ENCODE data around the gene KCNN2. TPM values are rescaled to one million over a fixed set of nuclear protein-coding genes. Genes with fewer than 3 reads are reported as not detected.
A peak's percentile ranks its signal among the peaks of the same experiment; 100 is the strongest.

The KCNN2 gene
- total RNA-seq, 1 experiment from 2014 or later = 11.9 TPM

GRCh38 chr5:114469372-114469771 lies 107.5 kb downstream of the KCNN2 start:
- no peaks in the 10 kb centered on the region for H3K27me3 Mint-ChIP-seq (ENCODE audit: low read depth)

DNA sequence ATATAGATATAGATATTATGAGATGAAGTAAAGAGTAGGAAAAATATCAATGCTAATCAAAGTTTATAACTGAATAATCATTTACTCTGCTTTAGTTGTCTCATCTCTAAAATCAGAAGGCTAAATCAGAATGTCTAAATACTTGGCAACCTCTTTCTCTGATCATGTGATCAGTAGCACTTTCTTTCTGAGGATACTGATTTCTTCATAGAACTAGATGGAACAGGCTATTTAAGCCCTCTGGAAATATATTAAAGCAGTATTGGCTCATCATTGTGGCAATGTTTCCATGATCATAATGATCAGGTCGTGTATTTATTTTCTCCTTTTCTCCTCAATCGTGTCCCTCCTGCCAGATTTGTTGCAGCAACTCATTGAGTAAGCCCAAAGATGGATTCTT lies 109.7 kb downstream of the KCNN2 start:
- CTCF ChIA-PET = no interaction called here
- peaks cover 19% of the 10 kb centered on the region for H3K4me1 Mint-ChIP-seq
- H3K4me3 Mint-ChIP-seq = no peak overlapping the region
- ATAC-seq (no peak), DNase-seq (ENCODE audit: low spot score) (no peak)
- no peaks in the 10 kb centered on the region for H3K27me3 Mint-ChIP-seq (ENCODE audit: low read depth)
- H3K27ac Mint-ChIP-seq = peak overlapping the region; percentile 6; the same call in 1 of the 2 replicates
- TF ChIP-seq ZNF423 (CRISPR knock-in tag; IDR thresholded peaks at IDR 0.05) (no peak), PREB (CRISPR knock-in tag; IDR thresholded peaks at IDR 0.05; ENCODE audit: borderline replicate concordance) (no peak), HMGA2 (CRISPR knock-in tag; IDR thresholded peaks at IDR 0.05) (no peak), ZNF281 (CRISPR knock-in tag; IDR thresholded peaks at IDR 0.05) (no peak), ZNF232 (CRISPR knock-in tag; IDR thresholded peaks at IDR 0.05) (no peak), PRRX2 (CRISPR knock-in tag; IDR thresholded peaks at IDR 0.05) (no peak), ZNF416 (CRISPR knock-in tag; IDR thresholded peaks at IDR 0.05) (no peak), FOXK1 (CRISPR knock-in tag; IDR thresholded peaks at IDR 0.05) (no peak), AFF4 (CRISPR knock-in tag; IDR thresholded peaks at IDR 0.05; ENCODE audit: borderline replicate concordance) (no peak), ZBTB21 (CRISPR knock-in tag; IDR thresholded peaks at IDR 0.05; ENCODE audit: borderline replicate concordance) (no peak), GTF2I (CRISPR knock-in tag; conservative IDR thresholded peaks at IDR 0.05) (no peak), ATF2 (CRISPR knock-in tag; IDR thresholded peaks at IDR 0.05; ENCODE audit: borderline replicate concordance, low read depth) (no peak)
- TF ChIP-seq, protein P1, sequence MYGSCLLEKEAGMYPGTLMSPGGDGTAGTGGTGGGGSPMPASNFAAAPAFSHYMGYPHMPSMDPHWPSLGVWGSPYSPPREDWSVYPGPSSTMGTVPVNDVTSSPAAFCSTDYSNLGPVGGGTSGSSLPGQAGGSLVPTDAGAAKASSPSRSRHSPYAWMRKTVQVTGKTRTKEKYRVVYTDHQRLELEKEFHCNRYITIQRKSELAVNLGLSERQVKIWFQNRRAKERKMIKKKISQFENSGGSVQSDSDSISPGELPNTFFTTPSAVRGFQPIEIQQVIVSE (CRISPR knock-in tag; IDR thresholded peaks at IDR 0.05; ENCODE audit: borderline replicate concordance) = no peak
- peaks cover 5% of the 10 kb centered on the region; the same call in 1 of the 2 replicates for H3K36me3 Mint-ChIP-seq
- POLR2A ChIA-PET = no interaction called here
- no peaks in the 10 kb centered on the region for H3K9me3 Mint-ChIP-seq

More at GRCh38 chr5:114469372-114469771, 107.5 kb downstream of the KCNN2 start:
- no peaks in the 10 kb centered on the region for H3K36me3 Mint-ChIP-seq
- TF ChIP-seq NFE2L1 (CRISPR knock-in tag; IDR thresholded peaks at IDR 0.05) (no peak), ZNF219 (CRISPR knock-in tag; IDR thresholded peaks at IDR 0.05; ENCODE audit: borderline replicate concordance) (no peak), ELF4 (CRISPR knock-in tag; IDR thresholded peaks at IDR 0.05; ENCODE audit: low read depth) (no peak), JAZF1 (CRISPR knock-in tag; IDR thresholded peaks at IDR 0.05) (no peak), EMX1 (CRISPR knock-in tag; IDR thresholded peaks at IDR 0.05) (no peak), CREM (CRISPR knock-in tag; IDR thresholded peaks at IDR 0.05) (no peak), ZNF317 (CRISPR knock-in tag; IDR thresholded peaks at IDR 0.05; ENCODE audit: borderline replicate concordance, low read depth) (no peak), SP1 (CRISPR knock-in tag; conservative IDR thresholded peaks at IDR 0.05) (no peak), FOXK1 (CRISPR knock-in tag; IDR thresholded peaks at IDR 0.05) (no peak), ZNF423 (CRISPR knock-in tag; IDR thresholded peaks at IDR 0.05) (no peak), CBFB (CRISPR knock-in tag; IDR thresholded peaks at IDR 0.05; ENCODE audit: low read depth) (no peak), KAT7 (CRISPR knock-in tag; IDR thresholded peaks at IDR 0.05; ENCODE audit: borderline replicate concordance) (no peak), TP53 (CRISPR knock-in tag; IDR thresholded peaks at IDR 0.05) (no peak), USF2 (CRISPR knock-in tag; IDR thresholded peaks at IDR 0.05) (no peak)
- TF ChIP-seq, protein P2, sequence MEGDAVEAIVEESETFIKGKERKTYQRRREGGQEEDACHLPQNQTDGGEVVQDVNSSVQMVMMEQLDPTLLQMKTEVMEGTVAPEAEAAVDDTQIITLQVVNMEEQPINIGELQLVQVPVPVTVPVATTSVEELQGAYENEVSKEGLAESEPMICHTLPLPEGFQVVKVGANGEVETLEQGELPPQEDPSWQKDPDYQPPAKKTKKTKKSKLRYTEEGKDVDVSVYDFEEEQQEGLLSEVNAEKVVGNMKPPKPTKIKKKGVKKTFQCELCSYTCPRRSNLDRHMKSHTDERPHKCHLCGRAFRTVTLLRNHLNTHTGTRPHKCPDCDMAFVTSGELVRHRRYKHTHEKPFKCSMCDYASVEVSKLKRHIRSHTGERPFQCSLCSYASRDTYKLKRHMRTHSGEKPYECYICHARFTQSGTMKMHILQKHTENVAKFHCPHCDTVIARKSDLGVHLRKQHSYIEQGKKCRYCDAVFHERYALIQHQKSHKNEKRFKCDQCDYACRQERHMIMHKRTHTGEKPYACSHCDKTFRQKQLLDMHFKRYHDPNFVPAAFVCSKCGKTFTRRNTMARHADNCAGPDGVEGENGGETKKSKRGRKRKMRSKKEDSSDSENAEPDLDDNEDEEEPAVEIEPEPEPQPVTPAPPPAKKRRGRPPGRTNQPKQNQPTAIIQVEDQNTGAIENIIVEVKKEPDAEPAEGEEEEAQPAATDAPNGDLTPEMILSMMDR (IDR thresholded peaks at IDR 0.05) = no peak
- no peak for DNase-seq (ENCODE audit: low spot score)
- ATAC-seq = no peak
- no peak overlapping the region; the same call in 1 of the 2 replicates for H3K27ac Mint-ChIP-seq
- H3K4me3 Mint-ChIP-seq = no peak overlapping the region
- peaks cover 20% of the 10 kb centered on the region for H3K4me1 Mint-ChIP-seq
- ChIA-PET CTCF (no interaction called here), POLR2A (no interaction called here)
- H3K9me3 Mint-ChIP-seq = no peaks in the 10 kb centered on the region
